ENCODE measurements around the gene ADIG.

Gene ADIG

DNA sequence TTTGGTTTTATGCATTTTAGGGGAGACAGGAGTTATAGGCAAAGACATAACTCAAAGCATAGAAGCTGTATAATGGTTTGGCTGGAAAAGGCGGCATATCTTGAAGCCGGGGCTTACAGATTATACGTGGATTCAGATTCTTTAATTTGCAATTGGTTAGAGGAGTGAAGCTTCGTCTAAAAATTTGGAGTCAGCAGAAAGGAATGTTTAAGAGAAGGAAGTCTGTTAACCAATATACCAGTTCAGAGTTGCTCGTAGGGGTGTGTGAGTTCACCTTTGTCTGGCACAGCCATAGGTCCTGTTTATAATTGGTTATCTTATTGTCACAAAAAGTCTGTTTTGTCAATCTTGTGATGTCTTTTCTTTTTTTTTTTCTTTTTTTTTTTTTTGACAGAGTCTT lies 29.5 kb downstream of the ADIG start:
- Mint-ChIP-seq H3K27me3 (ENCODE audit: low read depth) (peaks cover 48% of the 10 kb centered on the region), H3K9me3 (no peaks in the 10 kb centered on the region), H3K36me3 (ENCODE audit: low read depth) (no peaks in the 10 kb centered on the region), H3K4me1 (no peaks in the 10 kb centered on the region), H3K27ac (no peak overlapping the region), H3K4me3 (no peak overlapping the region)
- TF ChIP-seq, protein P1, sequence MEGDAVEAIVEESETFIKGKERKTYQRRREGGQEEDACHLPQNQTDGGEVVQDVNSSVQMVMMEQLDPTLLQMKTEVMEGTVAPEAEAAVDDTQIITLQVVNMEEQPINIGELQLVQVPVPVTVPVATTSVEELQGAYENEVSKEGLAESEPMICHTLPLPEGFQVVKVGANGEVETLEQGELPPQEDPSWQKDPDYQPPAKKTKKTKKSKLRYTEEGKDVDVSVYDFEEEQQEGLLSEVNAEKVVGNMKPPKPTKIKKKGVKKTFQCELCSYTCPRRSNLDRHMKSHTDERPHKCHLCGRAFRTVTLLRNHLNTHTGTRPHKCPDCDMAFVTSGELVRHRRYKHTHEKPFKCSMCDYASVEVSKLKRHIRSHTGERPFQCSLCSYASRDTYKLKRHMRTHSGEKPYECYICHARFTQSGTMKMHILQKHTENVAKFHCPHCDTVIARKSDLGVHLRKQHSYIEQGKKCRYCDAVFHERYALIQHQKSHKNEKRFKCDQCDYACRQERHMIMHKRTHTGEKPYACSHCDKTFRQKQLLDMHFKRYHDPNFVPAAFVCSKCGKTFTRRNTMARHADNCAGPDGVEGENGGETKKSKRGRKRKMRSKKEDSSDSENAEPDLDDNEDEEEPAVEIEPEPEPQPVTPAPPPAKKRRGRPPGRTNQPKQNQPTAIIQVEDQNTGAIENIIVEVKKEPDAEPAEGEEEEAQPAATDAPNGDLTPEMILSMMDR (IDR thresholded peaks at IDR 0.05; ENCODE audit: unreplicated experiment in 3 of 3) = no peak

DNA sequence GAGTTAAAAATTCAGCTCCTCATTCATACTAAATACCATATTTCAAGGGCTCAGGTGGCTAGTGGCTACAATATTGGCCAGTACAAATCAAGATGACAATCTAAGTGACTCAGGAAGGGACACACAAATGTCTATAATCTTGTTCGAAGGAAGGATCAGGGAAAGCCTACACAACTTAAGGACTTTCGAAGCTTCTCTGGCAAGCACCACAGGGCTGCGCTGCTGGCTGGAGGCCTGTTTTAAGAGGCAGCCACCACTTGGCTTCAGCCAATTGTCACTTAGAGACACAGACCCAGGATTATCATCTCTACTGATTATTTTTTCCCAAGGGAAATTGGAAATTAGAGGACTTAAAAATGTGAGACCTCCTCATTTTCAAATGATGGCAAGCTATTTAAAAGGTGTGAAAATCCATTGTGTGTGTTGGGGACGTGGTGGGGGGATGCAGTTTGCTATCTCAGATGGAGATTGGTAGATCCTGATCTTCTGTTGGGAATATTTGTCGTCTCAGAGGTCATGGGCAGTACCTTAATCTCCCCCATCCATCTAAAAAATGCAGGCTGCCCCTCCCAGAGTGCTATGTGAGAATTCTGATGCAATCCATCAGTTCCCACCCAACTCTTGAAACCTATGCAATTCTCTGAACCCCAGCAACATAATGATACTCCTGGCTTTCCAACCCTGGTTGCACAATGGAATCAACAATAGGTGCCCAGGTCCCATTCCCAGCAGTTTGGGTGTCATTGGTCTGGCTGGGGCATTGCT lies 31.9 kb downstream of the ADIG start:
- TF ChIP-seq, protein P1 (IDR thresholded peaks at IDR 0.05; ENCODE audit: unreplicated experiment in 3 of 3) = no peak
- H3K27me3 Mint-ChIP-seq (ENCODE audit: low read depth) = peaks cover 45% of the 10 kb centered on the region
- H3K4me1 Mint-ChIP-seq = no peaks in the 10 kb centered on the region
- no peaks in the 10 kb centered on the region for H3K36me3 Mint-ChIP-seq (ENCODE audit: low read depth)
- H3K27ac Mint-ChIP-seq = no peak overlapping the region
- H3K9me3 Mint-ChIP-seq = no peaks in the 10 kb centered on the region
- no peak overlapping the region for H3K4me3 Mint-ChIP-seq

DNA sequence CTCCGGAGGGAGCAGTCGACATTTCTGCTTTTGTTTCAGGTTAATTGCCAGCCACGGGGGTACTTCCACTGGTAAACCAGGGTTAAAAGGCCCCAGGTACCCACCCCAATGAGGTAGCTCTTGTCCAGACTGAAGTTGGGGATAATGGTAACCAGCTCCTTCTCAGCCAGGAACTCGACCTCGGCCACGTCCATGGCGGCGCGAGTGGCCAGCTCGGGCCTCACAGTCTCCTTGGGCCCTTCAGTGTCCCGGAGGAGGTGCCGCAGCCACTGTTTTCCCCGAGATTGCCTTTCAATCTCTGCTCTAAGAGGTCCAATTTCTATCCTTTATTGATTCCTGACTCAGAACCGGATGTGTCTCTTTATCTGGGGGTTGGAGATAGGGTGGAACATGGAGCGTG lies 34.3 kb downstream of the ADIG start:
- Mint-ChIP-seq H3K4me3 (no peak overlapping the region), H3K27ac (no peak overlapping the region), H3K36me3 (ENCODE audit: low read depth) (no peaks in the 10 kb centered on the region), H3K4me1 (no peaks in the 10 kb centered on the region), H3K27me3 (ENCODE audit: low read depth) (peaks cover 47% of the 10 kb centered on the region), H3K9me3 (no peaks in the 10 kb centered on the region)
- TF ChIP-seq, protein P1 (IDR thresholded peaks at IDR 0.05; ENCODE audit: unreplicated experiment in 3 of 3) = no peak

DNA sequence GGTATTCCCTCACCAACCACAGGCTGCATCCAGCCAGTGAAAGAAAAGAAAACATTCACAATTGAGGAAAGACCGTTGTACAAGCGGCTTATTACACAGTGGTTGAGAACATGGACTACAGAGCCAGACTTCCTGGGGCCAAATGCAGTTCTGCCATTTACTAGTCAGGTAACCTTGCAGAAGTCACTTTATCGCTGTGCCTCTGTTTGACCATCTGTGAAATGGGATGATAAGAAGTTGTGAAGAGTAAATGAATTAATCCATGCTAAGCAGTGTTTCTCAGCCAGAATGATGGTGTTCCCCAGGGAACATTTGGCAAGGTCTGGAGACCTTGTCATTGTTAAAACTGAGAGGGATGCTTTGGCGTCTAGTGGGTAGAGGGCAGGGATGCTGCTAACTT lies 35.5 kb downstream of the ADIG start:
- Mint-ChIP-seq H3K27ac (no peak overlapping the region), H3K4me1 (no peaks in the 10 kb centered on the region), H3K36me3 (ENCODE audit: low read depth) (no peaks in the 10 kb centered on the region), H3K4me3 (no peak overlapping the region), H3K27me3 (ENCODE audit: low read depth) (peaks cover 43% of the 10 kb centered on the region), H3K9me3 (no peaks in the 10 kb centered on the region)
- TF ChIP-seq, protein P1 (IDR thresholded peaks at IDR 0.05; ENCODE audit: unreplicated experiment in 3 of 3) = no peak

DNA sequence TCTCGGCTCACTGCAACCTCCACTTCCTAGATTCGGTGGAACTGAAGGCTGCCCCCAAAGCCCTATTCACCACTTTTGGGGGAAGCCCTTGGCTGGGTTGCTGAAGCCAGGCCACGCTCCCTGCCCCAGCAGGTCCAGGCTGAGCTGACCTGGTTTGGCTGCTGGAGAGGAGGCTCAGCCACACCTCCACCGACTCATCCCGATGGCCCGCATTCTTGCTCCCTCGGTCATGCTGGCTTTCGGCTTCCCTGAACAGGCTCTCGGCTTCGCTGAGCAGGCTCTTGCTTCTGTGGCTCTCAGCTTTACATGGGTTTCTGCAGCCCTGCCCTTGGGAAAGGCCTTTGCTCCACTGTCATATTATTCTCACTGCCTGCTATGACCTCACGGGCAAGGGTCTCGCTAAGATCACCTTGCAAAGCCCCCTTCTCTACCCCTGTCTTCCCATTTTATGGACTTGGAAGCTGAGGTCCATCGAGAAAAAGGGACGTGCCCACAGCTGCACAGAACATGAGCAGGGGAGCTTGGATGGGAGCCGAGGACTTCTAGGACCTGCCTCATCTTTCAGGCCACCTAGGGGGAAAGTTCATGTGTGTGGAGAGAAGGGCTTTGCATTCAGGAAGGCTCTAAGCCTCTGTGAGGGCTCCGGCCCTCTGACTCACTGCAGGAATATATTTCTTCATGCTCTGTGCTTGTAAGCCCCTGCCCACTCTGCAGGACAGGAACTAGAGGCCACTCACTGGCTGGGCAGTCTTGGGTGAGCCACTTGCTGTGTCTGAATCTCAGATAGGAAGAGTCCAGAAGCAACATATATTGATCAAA lies 36.2 kb downstream of the ADIG start:
- H3K4me3 Mint-ChIP-seq = no peak overlapping the region
- peaks cover 43% of the 10 kb centered on the region for H3K27me3 Mint-ChIP-seq (ENCODE audit: low read depth)
- H3K36me3 Mint-ChIP-seq (ENCODE audit: low read depth) = no peaks in the 10 kb centered on the region
- no peaks in the 10 kb centered on the region for H3K4me1 Mint-ChIP-seq
- TF ChIP-seq, protein P1 (IDR thresholded peaks at IDR 0.05; ENCODE audit: unreplicated experiment in 3 of 3) = no peak
- no peak overlapping the region for H3K27ac Mint-ChIP-seq
- no peaks in the 10 kb centered on the region for H3K9me3 Mint-ChIP-seq
